Activated T-helper 1 cell treated with Interleukin-2 at 50 U/mL for 16 hours (primary cell): Measurements from ENCODE around the gene GPAT3.
"Not testable (repeated sequence)": the region's sequence is repeated elsewhere in the genome, so short reads cannot be mapped to it uniquely, and the experiment has no call there.

Experiments
- DNase-seq: peaks from one replicate; pipeline ENCODE4 v3.0.0-alpha.2; 2020; ENCODE audit warnings: low read depth

Gene GPAT3

GRCh38 chr4:83604321-83604720 is 68.4 kb downstream of the GPAT3 start:
- DNase-seq, result no peak

GRCh38 chr4:83605210-83605609 is 69.3 kb downstream of the GPAT3 start:
- DNase-seq, result no peak

GRCh38 chr4:83605744-83606172 is 69.8 kb downstream of the GPAT3 start:
- no peak for DNase-seq

GRCh38 chr4:83606460-83606859 is 70.6 kb downstream of the GPAT3 start:
- no peak for DNase-seq

- DNase-seq, result no peak
Measured at GRCh38 chr4:83606898-83607297, 71.0 kb downstream of the GPAT3 start.

GRCh38 chr4:83609365-83609764 is 73.5 kb downstream of the GPAT3 start:
- no peak for DNase-seq

GRCh38 chr4:83610729-83611128 is 74.8 kb downstream of the GPAT3 start:
- no peak for DNase-seq

- DNase-seq, result no peak
Measured at GRCh38 chr4:83613023-83613422, 77.1 kb downstream of the GPAT3 start.

GRCh38 chr4:83613994-83614393 is 78.1 kb downstream of the GPAT3 start:
- no peak for DNase-seq

GRCh38 chr4:83616252-83616651 is 80.3 kb downstream of the GPAT3 start:
- no peak for DNase-seq

- no peak for DNase-seq
Measured at GRCh38 chr4:83617371-83618035, 81.6 kb downstream of the GPAT3 start.

GRCh38 chr4:83618431-83618830 is 82.5 kb downstream of the GPAT3 start:
- no peak for DNase-seq

- no peak for DNase-seq
Measured at GRCh38 chr4:83618991-83619645, 83.2 kb downstream of the GPAT3 start.

GRCh38 chr4:83622127-83622526 is 86.2 kb downstream of the GPAT3 start:
- DNase-seq, result not testable (repeated sequence)

- DNase-seq, result no peak
Measured at GRCh38 chr4:83625821-83626220, 89.9 kb downstream of the GPAT3 start.

GRCh38 chr4:83626245-83626836 is 90.4 kb downstream of the GPAT3 start:
- DNase-seq, result no peak

- no peak for DNase-seq
Measured at GRCh38 chr4:83629945-83630721, 94.2 kb downstream of the GPAT3 start.

GRCh38 chr4:83631066-83631465 is 95.2 kb downstream of the GPAT3 start:
- DNase-seq, result no peak

- DNase-seq, result no peak
Measured at GRCh38 chr4:83636930-83637329, 101.0 kb downstream of the GPAT3 start.

GRCh38 chr4:83639849-83640493 is 104.1 kb downstream of the GPAT3 start:
- no peak for DNase-seq

GRCh38 chr4:83643036-83643435 is 107.1 kb downstream of the GPAT3 start:
- DNase-seq, result no peak
